Inflammatory macrophage treated with lipopolysaccharide for 4 hours (primary cell): ENCODE results near the gene NLRP10.

Source experiments
- DNase-seq: peaks from one replicate; pipeline ENCODE4 v3.0.0-alpha.2; 2020

Gene NLRP10

GRCh38 chr11:7971846-7972245, 6.6 kb upstream of the NLRP10 start:
- no peak for DNase-seq

- no peak for DNase-seq
Observed at GRCh38 chr11:7969756-7970646, 4.8 kb upstream of the NLRP10 start.

GRCh38 chr11:7968686-7969085, 3.4 kb upstream of the NLRP10 start:
- no peak for DNase-seq

GRCh38 chr11:7967826-7968225, 2.6 kb upstream of the NLRP10 start:
- DNase-seq: no peak

GRCh38 chr11:7967097-7967496, 1.9 kb upstream of the NLRP10 start:
- no peak for DNase-seq

GRCh38 chr11:7964873-7965272, 374 bp downstream of the NLRP10 start:
- no peak for DNase-seq

GRCh38 chr11:7964261-7964660, 986 bp downstream of the NLRP10 start:
- DNase-seq: no peak

- no peak for DNase-seq
Observed at GRCh38 chr11:7955191-7955590, 10.1 kb downstream of the NLRP10 start.

GRCh38 chr11:7949934-7950333, 15.3 kb downstream of the NLRP10 start:
- DNase-seq: no peak

GRCh38 chr11:7944123-7944522, 21.1 kb downstream of the NLRP10 start:
- DNase-seq: no peak

- no peak for DNase-seq
Observed at GRCh38 chr11:7941608-7942007, 23.6 kb downstream of the NLRP10 start, which contains the start of gene OR10A3. Gene OR10A3 (minus strand): TSS chr11:7941708. CDS start chr11:7939520, 2,188 bp downstream.

- DNase-seq: no peak
Observed at GRCh38 chr11:7941146-7941545, 24.1 kb downstream of the NLRP10 start.

GRCh38 chr11:7936615-7937014, 28.6 kb downstream of the NLRP10 start:
- DNase-seq: no peak

GRCh38 chr11:7931168-7931567, 34.1 kb downstream of the NLRP10 start, which contains the start of gene OR10A6:
Gene OR10A6 (minus strand): TSS chr11:7931268. CDS start chr11:7928662, 2,606 bp downstream.
- DNase-seq: no peak

- no peak for DNase-seq
Observed at GRCh38 chr11:7927635-7928034, 37.6 kb downstream of the NLRP10 start.

GRCh38 chr11:7924536-7924935, 40.7 kb downstream of the NLRP10 start:
- no peak for DNase-seq

- DNase-seq: no peak
Observed at GRCh38 chr11:7918141-7918540, 47.1 kb downstream of the NLRP10 start.
